H9 (cell line): ENCODE results near the gene PLIN4. TPM values are rescaled to one million over a fixed set of nuclear protein-coding genes. Genes with fewer than 3 reads are reported as not detected.

Source experiments
- DNase-seq: peaks from one replicate; pipeline ENCODE4 v3.0.0-alpha.2; 2017
- H2AFZ ChIP-seq: one replicate; pipeline ENCODE4 v1.6.1; 2013; ENCODE audit warnings: mild to moderate bottlenecking, low read length, control low read depth, moderate library complexity
- H2AK5ac ChIP-seq: 2 replicates; pipeline ENCODE4 v1.6.1; 2013; ENCODE audit warnings: low read length, control low read depth, mixed read lengths; ENCODE audit not compliant: insufficient read length
- H2BK120ac ChIP-seq: one replicate; pipeline ENCODE4 v1.6.1; 2013; ENCODE audit warnings: low read depth, mild to moderate bottlenecking, low read length, control low read depth, inconsistent platforms; ENCODE audit not compliant: poor library complexity, severe bottlenecking
- H2BK12ac ChIP-seq: 2 replicates; pipeline ENCODE4 v1.6.1; 2013; ENCODE audit warnings: low read length, control low read depth, mixed read lengths, low read depth; ENCODE audit not compliant: insufficient read length
- H2BK15ac ChIP-seq: 2 replicates; pipeline ENCODE4 v1.6.1; 2013; ENCODE audit warnings: low read depth, low read length, control low read depth
- H2BK20ac ChIP-seq: one replicate; pipeline ENCODE4 v1.6.1; 2013; ENCODE audit warnings: low read depth, mild to moderate bottlenecking, low read length, control low read depth, inconsistent platforms; ENCODE audit not compliant: poor library complexity, severe bottlenecking
- H2BK5ac ChIP-seq: 2 replicates; pipeline ENCODE4 v1.6.1; 2013; ENCODE audit warnings: low read length, control low read depth, mixed read lengths; ENCODE audit not compliant: insufficient read length
- H3K14ac ChIP-seq: 2 replicates; pipeline ENCODE4 v1.6.1; 2013; ENCODE audit warnings: low read length, control low read depth; ENCODE audit not compliant: insufficient read depth
- H3K18ac ChIP-seq: 2 replicates; pipeline ENCODE4 v1.6.1; 2013; ENCODE audit warnings: low read depth, mild to moderate bottlenecking, mixed read lengths, low read length, control low read depth; ENCODE audit not compliant: insufficient read length
- H3K23ac ChIP-seq: 2 replicates; pipeline ENCODE4 v1.6.1; 2013; ENCODE audit warnings: low read length, control low read depth, mixed read lengths, low read depth; ENCODE audit not compliant: insufficient read length
- H3K23me2 ChIP-seq: 2 replicates; pipeline ENCODE4 v1.6.1; 2013; ENCODE audit warnings: low read depth, mild to moderate bottlenecking, mixed read lengths, low read length, control low read depth; ENCODE audit not compliant: insufficient read length, poor library complexity, severe bottlenecking
- H3K27ac ChIP-seq: 2 replicates; pipeline ENCODE4 v1.5.1; 2013; ENCODE audit warnings: low read length, control low read depth, mixed read lengths, low read depth; ENCODE audit not compliant: insufficient read length
- H3K27me3 ChIP-seq: 2 replicates; pipeline ENCODE4 v1.6.1; 2013; ENCODE audit warnings: low read length, control low read depth, inconsistent platforms; ENCODE audit not compliant: insufficient read depth
- H3K4ac ChIP-seq: 2 replicates; pipeline ENCODE4 v1.6.1; 2013; ENCODE audit warnings: low read depth, mild to moderate bottlenecking, control low read depth, inconsistent platforms, low read length, moderate library complexity
- H3K4me1 ChIP-seq: 2 replicates; pipeline ENCODE4 v1.6.1; 2013; ENCODE audit warnings: low read length, control low read depth, inconsistent platforms; ENCODE audit not compliant: insufficient read depth
- H3K4me2 ChIP-seq: 2 replicates; pipeline ENCODE4 v1.6.1; 2013; ENCODE audit warnings: low read length, control low read depth, mixed read lengths; ENCODE audit not compliant: insufficient read length, insufficient read depth
- H3K56ac ChIP-seq: 2 replicates; pipeline ENCODE4 v1.6.1; 2013; ENCODE audit warnings: low read depth, mild to moderate bottlenecking, mixed read lengths, low read length, control low read depth; ENCODE audit not compliant: insufficient read length
- H3K79me1 ChIP-seq: 2 replicates; pipeline ENCODE4 v1.6.1; 2013; ENCODE audit warnings: low read depth, mild to moderate bottlenecking, moderate library complexity, low read length, control low read depth, inconsistent platforms; ENCODE audit not compliant: insufficient read depth, poor library complexity, severe bottlenecking
- H3K79me2 ChIP-seq: 2 replicates; pipeline ENCODE4 v1.6.1; 2013; ENCODE audit warnings: low read length, control low read depth, inconsistent platforms; ENCODE audit not compliant: insufficient read depth
- H3K9ac ChIP-seq: 2 replicates; pipeline ENCODE4 v1.6.1; 2013; ENCODE audit warnings: low read length, control low read depth, mixed read lengths; ENCODE audit not compliant: insufficient read length; ENCODE audit errors: extremely low read depth
- H3K9me3 ChIP-seq: one replicate; pipeline ENCODE4 v1.6.1; 2013; ENCODE audit warnings: low read depth, low read length, inconsistent platforms; ENCODE audit not compliant: control insufficient read depth
- H3T11ph ChIP-seq: one replicate; pipeline ENCODE4 v1.6.1; 2013; ENCODE audit warnings: mild to moderate bottlenecking, low read length, control low read depth, inconsistent platforms
- H4K20me1 ChIP-seq: one replicate; pipeline ENCODE4 v1.6.1; 2013; ENCODE audit not compliant: control insufficient read depth, insufficient read length, insufficient read depth
- H4K5ac ChIP-seq: 2 replicates; pipeline ENCODE4 v1.6.1; 2013; ENCODE audit warnings: low read depth, mild to moderate bottlenecking, mixed read lengths, low read length, control low read depth; ENCODE audit not compliant: insufficient read length
- H4K8ac ChIP-seq: replicated peaks from 2 replicates; pipeline ENCODE4 v1.6.1; 2013; ENCODE audit warnings: low read length, control low read depth, mixed read lengths, low read depth; ENCODE audit not compliant: insufficient read length
- H4K91ac ChIP-seq: 2 replicates; pipeline ENCODE4 v1.6.1; 2013; ENCODE audit warnings: low read depth, mild to moderate bottlenecking, moderate library complexity, mixed read lengths, low read length, control low read depth; ENCODE audit not compliant: insufficient read length
- H3K27ac Mint-ChIP-seq, 3 experiments: 2 replicates in 2 of 3; 3 replicates in 1 of 3; pipeline ENCODE4 v1.8.0; 2020 to 2021; ENCODE audit warnings: mixed read lengths in 3 of 3, mild to moderate bottlenecking in 1 of 3, moderate library complexity in 1 of 3
- H3K27me3 Mint-ChIP-seq: 2 replicates; pipeline ENCODE4 v1.8.0; 2021; ENCODE audit warnings: low read depth, mild to moderate bottlenecking, moderate library complexity, mixed read lengths
- H3K36me3 Mint-ChIP-seq, 3 experiments: 2 replicates in 2 of 3; 3 replicates in 1 of 3; pipeline ENCODE4 v1.8.0; 2020 to 2021; ENCODE audit warnings: low read depth in 3 of 3, mixed read lengths in 3 of 3; ENCODE audit not compliant: insufficient read depth in 1 of 3
- H3K4me1 Mint-ChIP-seq, 2 experiments: 2 replicates each; pipeline ENCODE4 v1.8.0; 2020; ENCODE audit warnings: mixed read lengths in 2 of 2
- H3K4me3 Mint-ChIP-seq, 2 experiments: 2 replicates in 1 of 2; 3 replicates in 1 of 2; pipeline ENCODE4 v1.8.0; 2020 to 2021; ENCODE audit warnings: mild to moderate bottlenecking in 2 of 2, mixed read lengths in 2 of 2, moderate library complexity in 1 of 2
- H3K9me3 Mint-ChIP-seq, 2 experiments: 2 replicates in 1 of 2; 3 replicates in 1 of 2; pipeline ENCODE4 v1.8.0; 2020; ENCODE audit warnings: mild to moderate bottlenecking in 2 of 2, mixed read lengths in 2 of 2, moderate library complexity in 1 of 2
- WGBS: extraction: QIAGEN DNeasy Blood & Tissue Kit; methylation state at CpG from one replicate; pipeline ENCODE4 v1.1.7; 2013; ENCODE audit warnings: missing lambda C conversion rate, low lambda C conversion rate, mixed read lengths; ENCODE audit not compliant: insufficient read length; ENCODE audit errors: extremely low coverage; 5-methylcytosine and 5-hydroxymethylcytosine counted together
- total RNA-seq: library from RNA; stranded (reverse); gene quantifications from 2 replicates; pipeline ENCODE4 v1.2.1, GENCODE V29; 2021
- TF ChIP-seq, protein P1 (sequence below): fragments of 200-600 bp; sonication (generic); conservative IDR thresholded peaks from 3 replicates; pipeline ENCODE4 v1.8.0; 2021; ENCODE audit warnings: antibody characterized with exemption, mild to moderate bottlenecking

The PLIN4 gene
- total RNA-seq, 1 experiment from 2014 or later: 1.1 TPM

DNA sequence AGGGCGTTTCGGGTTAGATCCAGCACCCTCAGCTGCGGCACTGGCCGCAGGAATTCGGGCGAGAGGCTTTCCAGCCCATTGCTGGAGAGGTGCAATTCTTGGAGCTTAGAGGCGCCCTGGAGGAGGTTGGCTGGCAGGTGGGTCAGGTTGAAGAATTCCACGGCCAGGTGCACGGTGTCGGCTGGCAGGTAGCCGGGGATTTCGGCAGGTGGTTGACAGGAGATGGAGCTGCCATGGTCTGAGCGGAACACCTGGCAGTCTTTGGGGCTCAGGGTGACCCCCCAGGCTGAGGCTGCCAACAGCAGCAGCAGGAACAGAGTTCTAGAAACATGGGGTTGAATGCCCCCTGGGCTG, 20.3 kb upstream of the PLIN4 start:
- no peak overlapping the region for H3K4me3 Mint-ChIP-seq
- no peak overlapping the region for H3K27ac Mint-ChIP-seq
- H3K36me3 Mint-ChIP-seq: no peaks in the 10 kb centered on the region

More for the DNA sequence above, 20.3 kb upstream of the PLIN4 start:
- H3K18ac ChIP-seq: no peak overlapping the region
- no peak overlapping the region for H3K9ac ChIP-seq
- H3K27me3 ChIP-seq: no peaks in the 10 kb centered on the region; the same call in 1 of the 2 replicates
- H3K4me1 Mint-ChIP-seq: peaks cover 6 to 15% of the 10 kb centered on the region in 2 experiments
- H4K20me1 ChIP-seq: no peaks in the 10 kb centered on the region
- H3K27me3 Mint-ChIP-seq: peaks cover 42% of the 10 kb centered on the region
- H2AK5ac ChIP-seq: no peak overlapping the region
- H3K23ac ChIP-seq: no peak overlapping the region
- H2AFZ ChIP-seq: no peak overlapping the region
- H2BK12ac ChIP-seq: no peak overlapping the region
- no peak for DNase-seq
- TF ChIP-seq, protein P1, sequence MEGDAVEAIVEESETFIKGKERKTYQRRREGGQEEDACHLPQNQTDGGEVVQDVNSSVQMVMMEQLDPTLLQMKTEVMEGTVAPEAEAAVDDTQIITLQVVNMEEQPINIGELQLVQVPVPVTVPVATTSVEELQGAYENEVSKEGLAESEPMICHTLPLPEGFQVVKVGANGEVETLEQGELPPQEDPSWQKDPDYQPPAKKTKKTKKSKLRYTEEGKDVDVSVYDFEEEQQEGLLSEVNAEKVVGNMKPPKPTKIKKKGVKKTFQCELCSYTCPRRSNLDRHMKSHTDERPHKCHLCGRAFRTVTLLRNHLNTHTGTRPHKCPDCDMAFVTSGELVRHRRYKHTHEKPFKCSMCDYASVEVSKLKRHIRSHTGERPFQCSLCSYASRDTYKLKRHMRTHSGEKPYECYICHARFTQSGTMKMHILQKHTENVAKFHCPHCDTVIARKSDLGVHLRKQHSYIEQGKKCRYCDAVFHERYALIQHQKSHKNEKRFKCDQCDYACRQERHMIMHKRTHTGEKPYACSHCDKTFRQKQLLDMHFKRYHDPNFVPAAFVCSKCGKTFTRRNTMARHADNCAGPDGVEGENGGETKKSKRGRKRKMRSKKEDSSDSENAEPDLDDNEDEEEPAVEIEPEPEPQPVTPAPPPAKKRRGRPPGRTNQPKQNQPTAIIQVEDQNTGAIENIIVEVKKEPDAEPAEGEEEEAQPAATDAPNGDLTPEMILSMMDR: no peak
- H3K23me2 ChIP-seq: peaks cover 3% of the 10 kb centered on the region
- H3K4ac ChIP-seq: no peak overlapping the region
- no peak overlapping the region for H4K8ac ChIP-seq
- no peaks in the 10 kb centered on the region for H3K9me3 ChIP-seq
- no CpG with 5 or more reads among the region's 13 CpGs for WGBS
- no peak overlapping the region for H4K91ac ChIP-seq
- no peak overlapping the region for H2BK15ac ChIP-seq
- H3K56ac ChIP-seq: no peak overlapping the region
- H3K9me3 Mint-ChIP-seq: peaks cover 0 to 4% of the 10 kb centered on the region in 2 experiments; a peak in 2 of 5 replicates
- no peak overlapping the region for H3K27ac ChIP-seq
- no peaks in the 10 kb centered on the region for H3K79me1 ChIP-seq
- no peaks in the 10 kb centered on the region for H3K79me2 ChIP-seq
- H3K14ac ChIP-seq: no peak overlapping the region
- H4K5ac ChIP-seq: no peak overlapping the region
- no peak overlapping the region for H2BK20ac ChIP-seq
- H2BK120ac ChIP-seq: no peak overlapping the region
- H2BK5ac ChIP-seq: no peak overlapping the region
- no peak overlapping the region for H3T11ph ChIP-seq
- no peaks in the 10 kb centered on the region for H3K4me1 ChIP-seq
- no peak overlapping the region for H3K4me2 ChIP-seq
